Nephron (organoid): ENCODE results near the gene UBN1.

Experiments
- H3K27ac Mint-ChIP-seq, 3 experiments: 2 replicates each; pipeline ENCODE4 v1.8.0; 2020; ENCODE audit warnings: mixed read lengths in 3 of 3, mild to moderate bottlenecking in 2 of 3, moderate library complexity in 1 of 3
- H3K27me3 Mint-ChIP-seq: 2 replicates; pipeline ENCODE4 v1.8.0; 2021; ENCODE audit warnings: low read depth, mild to moderate bottlenecking, moderate library complexity, mixed read lengths
- H3K36me3 Mint-ChIP-seq: 2 replicates; pipeline ENCODE4 v1.8.0; 2020; ENCODE audit warnings: low read depth, mixed read lengths
- H3K4me1 Mint-ChIP-seq: 2 replicates; pipeline ENCODE4 v1.8.0; 2020; ENCODE audit warnings: mixed read lengths
- H3K4me3 Mint-ChIP-seq, 3 experiments: 2 replicates each; pipeline ENCODE4 v1.8.0; 2020; ENCODE audit warnings: mild to moderate bottlenecking in 3 of 3, mixed read lengths in 3 of 3, moderate library complexity in 2 of 3
- H3K9me3 Mint-ChIP-seq: 2 replicates; pipeline ENCODE4 v1.8.0; 2020; ENCODE audit warnings: mixed read lengths
- TF ChIP-seq, protein P1 (sequence below), 3 experiments: fragments of 200-600 bp; sonication (generic); IDR thresholded peaks; one replicate each; pipeline ENCODE4 v1.5.0; 2021; ENCODE audit warnings: antibody characterized with exemption in 3 of 3; ENCODE audit not compliant: unreplicated experiment in 3 of 3

The UBN1 gene

DNA sequence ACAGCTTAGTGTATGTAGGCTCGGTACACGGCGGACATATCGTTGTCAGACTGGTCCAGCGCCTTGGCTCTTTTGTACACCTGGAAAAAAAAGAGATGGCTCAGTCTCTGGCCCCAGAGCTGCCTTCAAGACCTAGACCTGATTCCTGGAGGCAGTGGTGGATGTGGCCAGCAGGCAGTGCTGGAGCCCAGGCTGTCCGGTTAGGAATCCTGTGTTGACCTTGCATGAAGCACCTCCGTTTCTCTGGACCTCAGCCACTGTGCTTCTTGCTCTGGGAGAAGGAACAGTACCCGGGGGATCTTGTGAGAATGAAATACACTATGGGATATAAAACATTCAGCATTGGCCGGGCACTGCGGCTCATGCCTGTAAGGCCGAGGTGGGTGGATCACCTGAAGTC lies 42.0 kb upstream of the UBN1 start:
- Mint-ChIP-seq H3K36me3 (peaks cover 30% of the 10 kb centered on the region), H3K27me3 (no peaks in the 10 kb centered on the region), H3K4me1 (peaks cover 20% of the 10 kb centered on the region), H3K9me3 (no peaks in the 10 kb centered on the region), H3K27ac (peak overlapping the region; percentile 55 to 94 (median 64)), H3K4me3 (peak overlapping the region in 1 of 3 experiments; percentile 15)
- TF ChIP-seq, protein P1, sequence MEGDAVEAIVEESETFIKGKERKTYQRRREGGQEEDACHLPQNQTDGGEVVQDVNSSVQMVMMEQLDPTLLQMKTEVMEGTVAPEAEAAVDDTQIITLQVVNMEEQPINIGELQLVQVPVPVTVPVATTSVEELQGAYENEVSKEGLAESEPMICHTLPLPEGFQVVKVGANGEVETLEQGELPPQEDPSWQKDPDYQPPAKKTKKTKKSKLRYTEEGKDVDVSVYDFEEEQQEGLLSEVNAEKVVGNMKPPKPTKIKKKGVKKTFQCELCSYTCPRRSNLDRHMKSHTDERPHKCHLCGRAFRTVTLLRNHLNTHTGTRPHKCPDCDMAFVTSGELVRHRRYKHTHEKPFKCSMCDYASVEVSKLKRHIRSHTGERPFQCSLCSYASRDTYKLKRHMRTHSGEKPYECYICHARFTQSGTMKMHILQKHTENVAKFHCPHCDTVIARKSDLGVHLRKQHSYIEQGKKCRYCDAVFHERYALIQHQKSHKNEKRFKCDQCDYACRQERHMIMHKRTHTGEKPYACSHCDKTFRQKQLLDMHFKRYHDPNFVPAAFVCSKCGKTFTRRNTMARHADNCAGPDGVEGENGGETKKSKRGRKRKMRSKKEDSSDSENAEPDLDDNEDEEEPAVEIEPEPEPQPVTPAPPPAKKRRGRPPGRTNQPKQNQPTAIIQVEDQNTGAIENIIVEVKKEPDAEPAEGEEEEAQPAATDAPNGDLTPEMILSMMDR (IDR thresholded peaks at IDR 0.05; ENCODE audit: unreplicated experiment in 3 of 3), result no peak

DNA sequence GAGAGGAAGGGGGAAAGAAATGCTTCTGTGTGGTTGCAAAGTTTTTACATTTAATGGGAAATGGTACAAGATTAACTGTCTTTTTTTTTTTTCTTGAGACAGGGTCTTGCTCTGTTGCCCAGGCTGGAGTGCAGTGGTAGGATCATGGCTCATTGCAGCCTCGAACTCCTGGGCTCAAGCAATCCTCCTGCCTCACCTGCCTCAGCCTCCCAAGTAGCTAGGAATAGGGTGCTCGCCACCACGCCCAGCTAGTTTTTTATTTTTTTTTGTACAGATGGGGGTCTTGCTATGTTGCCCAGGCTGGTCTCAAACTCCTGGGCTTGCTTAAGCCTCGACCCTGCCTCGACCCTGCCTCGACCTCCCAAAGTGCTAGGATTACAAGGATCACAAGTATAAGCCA lies 41.0 kb upstream of the UBN1 start:
- no peak overlapping the region for H3K27ac Mint-ChIP-seq
- H3K4me3 Mint-ChIP-seq, result no peak overlapping the region
- no peaks in the 10 kb centered on the region for H3K27me3 Mint-ChIP-seq
- H3K36me3 Mint-ChIP-seq, result peaks cover 34% of the 10 kb centered on the region
- TF ChIP-seq, protein P1 (IDR thresholded peaks at IDR 0.05; ENCODE audit: unreplicated experiment in 3 of 3), result no peak
- H3K4me1 Mint-ChIP-seq, result peaks cover 15% of the 10 kb centered on the region
- no peaks in the 10 kb centered on the region for H3K9me3 Mint-ChIP-seq

DNA sequence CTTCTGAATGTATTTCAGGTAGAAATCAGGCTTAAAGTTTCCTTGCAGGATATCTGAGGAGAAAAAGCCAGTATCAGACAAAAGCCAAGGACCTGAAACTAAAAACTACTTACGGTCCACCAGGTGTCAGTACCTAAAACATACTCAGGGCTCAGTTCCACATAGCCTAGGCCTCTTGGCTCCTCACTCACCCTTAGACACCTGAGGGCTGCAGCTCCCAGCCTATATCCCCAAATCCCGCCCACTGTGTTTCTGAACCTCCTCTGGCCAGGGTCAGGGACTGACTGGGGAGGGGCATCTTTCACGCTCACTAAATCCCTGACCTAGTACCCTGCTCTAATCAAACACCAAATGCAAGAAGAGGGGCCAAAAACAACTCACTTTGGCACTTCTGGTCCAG lies 36.0 kb upstream of the UBN1 start:
- Mint-ChIP-seq H3K36me3 (peaks cover 57% of the 10 kb centered on the region), H3K4me1 (no peaks in the 10 kb centered on the region), H3K4me3 (no peak overlapping the region), H3K9me3 (no peaks in the 10 kb centered on the region), H3K27me3 (no peaks in the 10 kb centered on the region), H3K27ac (no peak overlapping the region)
- TF ChIP-seq, protein P1 (IDR thresholded peaks at IDR 0.05; ENCODE audit: unreplicated experiment in 3 of 3), result no peak

DNA sequence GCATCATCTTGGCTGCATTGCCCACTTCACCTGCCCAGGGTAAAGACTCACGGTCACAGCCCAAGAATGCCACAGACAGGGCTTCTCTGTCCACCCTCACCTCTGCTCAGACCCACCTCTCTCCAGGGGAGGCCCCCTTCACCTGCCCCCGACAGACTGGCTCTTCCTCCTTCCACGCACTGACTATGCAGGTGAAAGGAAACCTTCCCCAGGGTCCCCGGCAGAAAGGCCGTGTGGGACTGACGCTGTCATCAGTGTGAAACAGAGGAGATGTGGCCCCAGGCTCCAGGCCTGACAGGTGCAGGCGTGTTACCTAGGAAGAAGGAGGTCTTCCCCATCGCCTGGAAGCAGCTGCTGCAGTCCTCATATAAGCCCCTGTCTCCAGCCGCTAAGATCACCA lies 35.5 kb upstream of the UBN1 start:
- TF ChIP-seq, protein P1 (IDR thresholded peaks at IDR 0.05; ENCODE audit: unreplicated experiment in 3 of 3), result no peak
- Mint-ChIP-seq H3K27me3 (no peaks in the 10 kb centered on the region), H3K36me3 (peaks cover 62% of the 10 kb centered on the region)

DNA sequence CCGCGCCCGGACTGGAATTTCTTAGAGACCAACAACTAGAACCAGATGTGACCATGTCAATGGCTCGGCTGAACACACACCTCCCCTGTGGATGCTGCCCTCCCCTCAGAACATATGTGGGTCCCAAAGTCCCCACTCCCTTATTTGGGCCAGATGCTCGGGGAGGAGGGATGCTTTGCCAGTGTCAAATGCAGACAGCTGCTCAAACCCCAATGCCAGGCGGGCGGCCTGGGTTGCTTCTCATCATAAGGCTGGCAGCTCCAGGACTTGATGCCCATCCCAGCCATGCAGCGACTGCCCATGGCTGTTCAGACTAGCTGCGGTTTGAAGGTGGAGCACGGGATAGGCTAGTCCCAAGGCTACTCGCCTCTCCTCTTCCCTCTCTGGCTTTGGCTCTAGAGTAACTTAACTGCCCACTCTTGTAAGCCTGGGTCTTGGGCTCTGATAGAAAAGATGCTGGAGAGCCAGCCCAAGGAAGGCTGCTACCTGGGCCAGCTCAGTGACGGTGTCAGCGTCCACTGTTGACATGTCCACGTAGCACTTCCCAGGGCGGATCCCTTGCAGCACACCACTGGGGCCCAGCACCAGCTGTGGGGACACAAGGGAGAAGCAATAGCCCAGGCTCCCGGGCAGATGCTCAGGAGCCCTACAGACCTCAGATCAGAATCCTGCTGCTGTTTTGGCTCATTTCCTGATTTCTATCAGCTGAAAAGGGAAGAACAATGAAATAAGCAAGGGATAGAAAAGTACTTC lies 33.9 kb upstream of the UBN1 start:
- no peaks in the 10 kb centered on the region for H3K27me3 Mint-ChIP-seq
- H3K36me3 Mint-ChIP-seq, result peaks cover 60% of the 10 kb centered on the region
- H3K9me3 Mint-ChIP-seq, result no peaks in the 10 kb centered on the region
- H3K27ac Mint-ChIP-seq, result no peak overlapping the region
- TF ChIP-seq, protein P1 (IDR thresholded peaks at IDR 0.05; ENCODE audit: unreplicated experiment in 3 of 3), result no peak
- H3K4me3 Mint-ChIP-seq, result no peak overlapping the region
- no peaks in the 10 kb centered on the region for H3K4me1 Mint-ChIP-seq

More for the DNA sequence above, 35.5 kb upstream of the UBN1 start:
- H3K4me1 Mint-ChIP-seq, result no peaks in the 10 kb centered on the region
- H3K9me3 Mint-ChIP-seq, result no peaks in the 10 kb centered on the region
- H3K27ac Mint-ChIP-seq, result no peak overlapping the region
- H3K4me3 Mint-ChIP-seq, result no peak overlapping the region

DNA sequence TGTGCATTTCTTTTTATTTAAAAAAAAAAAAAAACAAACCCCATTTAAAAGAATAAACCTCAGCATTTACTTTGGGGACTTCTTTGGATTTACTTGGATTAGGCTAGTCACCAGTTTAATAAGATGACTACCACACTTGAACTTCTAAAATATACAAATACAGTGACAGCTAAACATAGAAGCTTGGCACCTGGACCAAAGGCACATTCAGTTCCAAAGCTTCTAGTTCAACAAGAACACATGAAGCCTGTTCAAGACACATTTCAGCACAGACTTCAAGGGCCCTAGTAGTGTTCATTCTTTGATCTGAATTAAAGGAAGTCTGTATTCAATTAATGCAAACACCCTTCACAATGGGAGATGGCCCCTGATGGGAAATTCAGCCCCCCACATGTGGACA lies 33.2 kb upstream of the UBN1 start:
- no peaks in the 10 kb centered on the region for H3K27me3 Mint-ChIP-seq
- TF ChIP-seq, protein P1 (IDR thresholded peaks at IDR 0.05; ENCODE audit: unreplicated experiment in 3 of 3), result no peak
- peaks cover 62% of the 10 kb centered on the region for H3K36me3 Mint-ChIP-seq
- no peak overlapping the region for H3K4me3 Mint-ChIP-seq
- no peaks in the 10 kb centered on the region for H3K9me3 Mint-ChIP-seq
- no peaks in the 10 kb centered on the region for H3K4me1 Mint-ChIP-seq
- H3K27ac Mint-ChIP-seq, result no peak overlapping the region
